Fibroblast of mammary gland (primary cell): ENCODE data around the gene RNASEH2A.

Experiments
- DNase-seq: peaks from one replicate; pipeline ENCODE4 v3.0.0-alpha.2; 2010; ENCODE audit warnings: low read depth
- H3K4me3 ChIP-seq: 2 replicates; pipeline ENCODE4 v1.5.1; 2011; ENCODE audit warnings: low read depth, mild to moderate bottlenecking, low read length, moderate library complexity; ENCODE audit not compliant: control insufficient read depth
- TF ChIP-seq, protein P1 (sequence below): conservative IDR thresholded peaks from 2 replicates; pipeline ENCODE4 v1.5.1; 2011; ENCODE audit warnings: low read depth, low read length, inconsistent platforms; ENCODE audit not compliant: control insufficient read depth, insufficient read depth

Gene RNASEH2A

GRCh38 chr19:12799742-12800465 is 6.5 kb upstream of the RNASEH2A start:
- no peak for DNase-seq
- TF ChIP-seq, protein P1, sequence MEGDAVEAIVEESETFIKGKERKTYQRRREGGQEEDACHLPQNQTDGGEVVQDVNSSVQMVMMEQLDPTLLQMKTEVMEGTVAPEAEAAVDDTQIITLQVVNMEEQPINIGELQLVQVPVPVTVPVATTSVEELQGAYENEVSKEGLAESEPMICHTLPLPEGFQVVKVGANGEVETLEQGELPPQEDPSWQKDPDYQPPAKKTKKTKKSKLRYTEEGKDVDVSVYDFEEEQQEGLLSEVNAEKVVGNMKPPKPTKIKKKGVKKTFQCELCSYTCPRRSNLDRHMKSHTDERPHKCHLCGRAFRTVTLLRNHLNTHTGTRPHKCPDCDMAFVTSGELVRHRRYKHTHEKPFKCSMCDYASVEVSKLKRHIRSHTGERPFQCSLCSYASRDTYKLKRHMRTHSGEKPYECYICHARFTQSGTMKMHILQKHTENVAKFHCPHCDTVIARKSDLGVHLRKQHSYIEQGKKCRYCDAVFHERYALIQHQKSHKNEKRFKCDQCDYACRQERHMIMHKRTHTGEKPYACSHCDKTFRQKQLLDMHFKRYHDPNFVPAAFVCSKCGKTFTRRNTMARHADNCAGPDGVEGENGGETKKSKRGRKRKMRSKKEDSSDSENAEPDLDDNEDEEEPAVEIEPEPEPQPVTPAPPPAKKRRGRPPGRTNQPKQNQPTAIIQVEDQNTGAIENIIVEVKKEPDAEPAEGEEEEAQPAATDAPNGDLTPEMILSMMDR = no peak
- no peak overlapping the region for H3K4me3 ChIP-seq

DNA sequence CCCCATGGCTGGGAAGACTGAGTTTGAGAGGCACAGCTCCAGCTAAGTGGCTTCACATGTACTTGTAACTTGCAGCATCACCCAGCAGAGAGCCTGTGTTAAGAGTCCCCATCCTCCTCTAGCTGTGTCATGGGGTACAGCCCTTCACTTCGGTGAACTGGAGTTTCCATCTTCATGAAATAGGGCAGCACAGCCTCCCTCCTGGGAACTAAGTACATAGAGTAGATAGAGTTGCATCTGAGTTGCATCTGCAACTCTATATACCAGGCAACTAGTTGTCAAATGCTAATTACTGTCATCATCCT is 6.0 kb upstream of the RNASEH2A start:
- no peak for DNase-seq
- TF ChIP-seq, protein P1 = no peak

GRCh38 chr19:12800923-12801465 is 5.4 kb upstream of the RNASEH2A start:
- H3K4me3 ChIP-seq = peak overlapping the region; percentile 83
- DNase-seq = no peak
- TF ChIP-seq, protein P1 = no peak

More for the DNA sequence above, 6.0 kb upstream of the RNASEH2A start:
- peak overlapping the region; percentile 83 for H3K4me3 ChIP-seq

GRCh38 chr19:12801466-12802266 is 4.7 kb upstream of the RNASEH2A start, which contains the start of the genes PRDX2 and THSD8:
TSS of gene PRDX2 (minus strand) at chr19:12801800. CDS start at chr19:12801261, 539 bp downstream.
TSS of gene THSD8 (plus strand) at chr19:12802069. CDS start at chr19:12802072, 3 bp downstream.
- TF ChIP-seq, protein P1 = no peak
- DNase-seq = peak; percentile 56
- peak within 1 kb of the TSS; percentile 83 for H3K4me3 ChIP-seq

DNA sequence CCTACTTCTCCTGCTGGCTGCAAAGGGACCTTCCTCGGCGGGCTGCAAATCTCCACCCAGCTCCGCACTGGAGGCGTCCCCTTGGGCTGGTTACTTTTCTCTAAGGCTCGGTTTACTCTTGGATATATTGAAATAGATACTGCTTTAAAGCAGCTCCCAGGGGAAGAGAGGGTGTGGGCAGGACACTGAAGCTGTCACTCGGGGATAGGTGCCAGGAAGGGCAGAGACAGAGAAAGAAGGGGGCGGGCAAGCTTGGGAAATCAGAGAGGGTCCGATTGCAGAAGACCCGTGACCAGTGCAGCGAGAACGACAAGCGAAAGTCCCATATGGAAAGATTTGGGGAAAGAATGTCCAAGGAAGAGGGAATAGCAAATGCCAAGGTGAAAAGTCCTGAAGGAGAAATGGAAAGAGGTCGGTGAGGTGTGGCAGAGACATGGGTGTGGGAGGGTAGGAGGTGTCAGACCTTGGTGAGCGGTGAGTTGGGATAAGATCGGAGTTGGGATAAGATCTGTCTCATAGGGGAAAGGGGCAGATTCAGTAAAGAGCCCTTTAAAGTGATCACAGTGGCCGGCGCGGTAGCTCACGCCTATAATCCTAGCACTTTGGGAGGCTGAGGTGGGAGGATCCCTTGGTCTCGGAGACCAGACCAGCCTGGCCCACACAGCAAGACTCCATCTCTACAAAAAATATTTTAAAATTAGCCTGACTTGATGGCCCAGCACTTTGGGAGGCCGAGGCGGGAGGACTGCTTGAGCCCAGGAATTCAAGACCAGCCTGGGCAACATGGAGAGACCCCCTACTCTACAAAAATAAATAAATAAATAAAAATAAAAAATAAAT is 3.9 kb upstream of the RNASEH2A start:
- H3K4me3 ChIP-seq = peak overlapping the region; percentile 83
- DNase-seq = peak; percentile 10
- TF ChIP-seq, protein P1 = no peak

DNA sequence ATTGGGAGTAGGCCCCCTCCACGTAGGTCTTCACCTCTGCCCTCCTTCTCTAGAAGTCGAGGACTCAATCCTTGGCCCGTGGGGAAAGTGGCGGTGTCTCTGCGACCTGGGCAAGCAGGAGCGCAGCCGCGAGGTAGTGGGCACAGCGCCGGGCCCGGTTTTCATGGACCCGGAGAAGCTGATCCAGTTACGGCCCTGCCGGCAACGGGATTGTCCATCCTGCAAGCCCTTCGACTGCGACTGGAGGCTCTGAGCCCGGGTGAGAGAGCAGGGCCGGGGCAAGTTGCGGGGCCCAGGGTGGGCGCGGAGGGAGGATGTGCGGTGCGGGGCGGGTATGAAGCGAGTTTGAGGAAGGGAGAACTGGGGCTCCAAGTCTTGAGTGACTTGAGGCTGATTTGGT is 2.3 kb upstream of the RNASEH2A start:
- TF ChIP-seq, protein P1 = no peak
- no peak overlapping the region for H3K4me3 ChIP-seq
- no peak for DNase-seq
